Colonic mucosa (tissue), 4 donors: ENCODE measurements around the gene GLUD2. TPM values are rescaled to one million over a fixed set of nuclear protein-coding genes. Genes with fewer than 3 reads are reported as not detected.
"Not testable (repeated sequence)": the region's sequence is repeated elsewhere in the genome, so short reads cannot be mapped to it uniquely, and the experiment has no call there.

Experiments
- DNase-seq: peaks from one replicate; pipeline ENCODE4 v3.0.0-alpha.2; 2020
- H3K27ac ChIP-seq: fragments of 200-600 bp; one replicate; pipeline ENCODE4 v1.8.0; 2021
- H3K27me3 ChIP-seq: fragments of 200-600 bp; one replicate; pipeline ENCODE4 v1.8.0; 2021
- H3K36me3 ChIP-seq: fragments of 200-600 bp; one replicate; pipeline ENCODE4 v1.8.0; 2021
- H3K4me1 ChIP-seq: fragments of 200-600 bp; one replicate; pipeline ENCODE4 v1.8.0; 2021; ENCODE audit warnings: mild to moderate bottlenecking
- H3K4me3 ChIP-seq: fragments of 200-600 bp; one replicate; pipeline ENCODE4 v1.8.0; 2021
- H3K9ac ChIP-seq, 2 donors: one replicate each; pipeline ENCODE4 v1.7.0; 2013; ENCODE audit warnings: control low read depth in 2 of 2, low read depth in 2 of 2, low read length in 2 of 2
- H3K9me3 ChIP-seq: fragments of 200-600 bp; one replicate; pipeline ENCODE4 v1.8.0; 2021
- CTCF ChIP-seq: fragments of 200-600 bp; IDR thresholded peaks from one replicate; pipeline ENCODE4 v1.8.0; 2022; ENCODE audit warnings: antibody characterized with exemption, mild to moderate bottlenecking
- intact Hi-C: fragments of 100-400 bp; cut with DNase I; formaldehyde crosslinking; loops from one replicate; pipeline ENCODE4 v1.14.1; 2022
- total RNA-seq, 2 donors: library from RNA; stranded (reverse); fragmentation: NEBNext Ultra II Directional in 1 of 2; extraction: Animal tissue kit (Norgen Biotek cat#: 25700) in 1 of 2; gene quantifications; one replicate each; pipeline ENCODE4 v1.2.1, GENCODE V29; 2021
- donor health status: healthy.
- donor health status: DM: no; HTN: no; CAD: no.
- donor health status: DM: no; HTN: no; CAD: no.

GLUD2 gene
- total RNA-seq, 2 donors from 2014 or later: 0.30 to 0.74 TPM

- Histone ChIP-seq H3K36me3 (no peaks in the 10 kb centered on the region), H3K4me3 (no peak overlapping the region), H3K27me3 (no peaks in the 10 kb centered on the region), H3K9me3 (no peaks in the 10 kb centered on the region), H3K27ac (no peak overlapping the region), H3K9ac (no peak overlapping the region), H3K4me1 (no peaks in the 10 kb centered on the region)
- DNase-seq: no peak
- intact Hi-C loops: no loop called here
- no peak for TF ChIP-seq CTCF
Observed at GRCh38 chrX:121064579-121064978, 17.2 kb downstream of the GLUD2 start.

- H3K4me1 ChIP-seq: not testable (repeated sequence)
Observed at GRCh38 chrX:121084247-121084646, 36.8 kb downstream of the GLUD2 start.

GRCh38 chrX:121084903-121085611 is 37.6 kb downstream of the GLUD2 start:
- Histone ChIP-seq H3K4me1 (no peaks in the 10 kb centered on the region), H3K27me3 (no peaks in the 10 kb centered on the region), H3K27ac (no peak overlapping the region), H3K9me3 (no peaks in the 10 kb centered on the region), H3K9ac (no peak overlapping the region), H3K4me3 (no peak overlapping the region), H3K36me3 (no peaks in the 10 kb centered on the region)
- no peak for DNase-seq
- TF ChIP-seq CTCF: no peak
- intact Hi-C loops: no loop called here

More at GRCh38 chrX:121084247-121084646, 36.8 kb downstream of the GLUD2 start:
- intact Hi-C loops, H3K36me3 ChIP-seq, H3K4me3 ChIP-seq, H3K27ac ChIP-seq, H3K9ac ChIP-seq, DNase-seq, H3K9me3 ChIP-seq, H3K27me3 ChIP-seq: not testable (repeated sequence)

GRCh38 chrX:121085612-121086010 is 38.2 kb downstream of the GLUD2 start:
- no peak overlapping the region for H3K27ac ChIP-seq
- no peaks in the 10 kb centered on the region for H3K4me1 ChIP-seq
- no peaks in the 10 kb centered on the region for H3K36me3 ChIP-seq
- DNase-seq: no peak
- no peak overlapping the region for H3K9ac ChIP-seq
- intact Hi-C loops: no loop called here
- H3K9me3 ChIP-seq: no peaks in the 10 kb centered on the region
- no peaks in the 10 kb centered on the region for H3K27me3 ChIP-seq
- no peak overlapping the region for H3K4me3 ChIP-seq
- no peak for TF ChIP-seq CTCF

- Histone ChIP-seq H3K27ac (no peak overlapping the region), H3K4me3 (no peak overlapping the region), H3K9ac (no peak overlapping the region), H3K27me3 (no peaks in the 10 kb centered on the region), H3K9me3 (no peaks in the 10 kb centered on the region), H3K36me3 (no peaks in the 10 kb centered on the region), H3K4me1 (no peaks in the 10 kb centered on the region)
- TF ChIP-seq CTCF: no peak
- intact Hi-C loops: no loop called here
- no peak for DNase-seq
Observed at GRCh38 chrX:121093011-121093410, 45.6 kb downstream of the GLUD2 start.

Other genes starting within 250 kb of the GLUD2 start
- not detected for gene CT47B1, start 171.7 kb upstream of the GLUD2 start, total RNA-seq
- not detected for gene CT47A11, start 110.5 kb upstream of the GLUD2 start, total RNA-seq
- gene CT47A10, start 105.6 kb upstream of the GLUD2 start, total RNA-seq: not detected
- not detected for gene CT47A9, start 100.7 kb upstream of the GLUD2 start, total RNA-seq
- gene CT47A8, start 95.9 kb upstream of the GLUD2 start, total RNA-seq: not detected
- not detected for gene CT47A7, start 91.0 kb upstream of the GLUD2 start, total RNA-seq
- not detected for gene CT47A6, start 86.1 kb upstream of the GLUD2 start, total RNA-seq
- gene CT47A5, start 81.3 kb upstream of the GLUD2 start, total RNA-seq: not detected
- gene CT47A4, start 76.4 kb upstream of the GLUD2 start, total RNA-seq: not detected
- not detected for gene CT47A3, start 71.5 kb upstream of the GLUD2 start, total RNA-seq
- gene CT47A2, start 66.7 kb upstream of the GLUD2 start, total RNA-seq: not detected
- gene CT47A1, start 61.9 kb upstream of the GLUD2 start, total RNA-seq: not detected